Endodermal cell (in vitro differentiated cells): ENCODE results near the gene MYRF. TPM values are rescaled to one million over a fixed set of nuclear protein-coding genes. Genes with fewer than 3 reads are reported as not detected.
A peak's percentile ranks its signal among the peaks of the same experiment; 100 is the strongest.

Experiments
- DNase-seq: peaks from one replicate; pipeline ENCODE4 v3.0.0-alpha.2; 2017
- H3K27ac ChIP-seq: 2 replicates; pipeline ENCODE4 v1.5.1; 2013; ENCODE audit warnings: mild to moderate bottlenecking, low read depth, low read length, moderate library complexity
- H3K27me3 ChIP-seq: 2 replicates; pipeline ENCODE4 v1.6.1; 2013; ENCODE audit warnings: mild to moderate bottlenecking, low read length, moderate library complexity; ENCODE audit not compliant: insufficient read depth, control insufficient read depth, poor library complexity, severe bottlenecking
- H3K36me3 ChIP-seq: 2 replicates; pipeline ENCODE4 v1.7.0; 2013; ENCODE audit warnings: mild to moderate bottlenecking, low read length, moderate library complexity; ENCODE audit not compliant: control insufficient read depth, insufficient read depth
- H3K4me1 ChIP-seq: one replicate; pipeline ENCODE4 v1.7.0; 2013; ENCODE audit warnings: low read length; ENCODE audit not compliant: control insufficient read depth, insufficient read depth
- H3K4me3 ChIP-seq: 2 replicates; pipeline ENCODE4 v1.5.1; 2013; ENCODE audit warnings: mild to moderate bottlenecking, low read length, moderate library complexity
- H3K9ac ChIP-seq: 2 replicates; pipeline ENCODE4 v1.6.1; 2013; ENCODE audit warnings: mild to moderate bottlenecking, low read length, moderate library complexity; ENCODE audit not compliant: poor library complexity, severe bottlenecking; ENCODE audit errors: extremely low read depth
- H3K9me3 ChIP-seq: 2 replicates; pipeline ENCODE4 v1.6.1; 2013; ENCODE audit warnings: mild to moderate bottlenecking, low read length, moderate library complexity; ENCODE audit not compliant: control insufficient read depth
- H3K27ac Mint-ChIP-seq: 2 replicates; pipeline ENCODE4 v1.8.0; 2020; ENCODE audit warnings: mixed read lengths
- H3K27me3 Mint-ChIP-seq: 2 replicates; pipeline ENCODE4 v1.8.0; 2021; ENCODE audit warnings: mild to moderate bottlenecking, mixed read lengths; ENCODE audit not compliant: insufficient read depth
- H3K36me3 Mint-ChIP-seq: 2 replicates; pipeline ENCODE4 v1.8.0; 2020; ENCODE audit warnings: low read depth, mixed read lengths
- H3K4me1 Mint-ChIP-seq: 2 replicates; pipeline ENCODE4 v1.8.0; 2020; ENCODE audit warnings: mixed read lengths
- H3K4me3 Mint-ChIP-seq: 2 replicates; pipeline ENCODE4 v1.8.0; 2020; ENCODE audit warnings: mild to moderate bottlenecking, moderate library complexity, mixed read lengths
- H3K9me3 Mint-ChIP-seq: 2 replicates; pipeline ENCODE4 v1.8.0; 2020; ENCODE audit warnings: mild to moderate bottlenecking, mixed read lengths
- CTCF ChIP-seq: fragments of 200-600 bp; sonication (generic); conservative IDR thresholded peaks from 2 replicates; pipeline ENCODE4 v1.5.0; 2021; ENCODE audit warnings: antibody characterized with exemption, mild to moderate bottlenecking
- WGBS, 2 experiments: methylation state at CpG; one replicate each; pipeline versions ENCODE4 v1.1.5 to v1.1.7; 2013; ENCODE audit warnings: missing lambda C conversion rate in 2 of 2, mixed read lengths in 1 of 2; ENCODE audit not compliant: insufficient coverage in 1 of 2, insufficient read length in 1 of 2; 5-methylcytosine and 5-hydroxymethylcytosine counted together
- total RNA-seq, 2 donors: library from RNA; stranded (reverse); fragmentation: NEBNext Ultra II Directional in 1 of 2; extraction: Animal tissue kit (Norgen Biotek cat#: 25700) in 1 of 2; gene quantifications; 2 replicates in 1 of 2; 3 replicates in 1 of 2; pipeline ENCODE4 v1.2.1, GENCODE V29; 2021

MYRF gene
- total RNA-seq, 2 donors from 2014 or later = 30.3 to 61.7 TPM

DNA sequence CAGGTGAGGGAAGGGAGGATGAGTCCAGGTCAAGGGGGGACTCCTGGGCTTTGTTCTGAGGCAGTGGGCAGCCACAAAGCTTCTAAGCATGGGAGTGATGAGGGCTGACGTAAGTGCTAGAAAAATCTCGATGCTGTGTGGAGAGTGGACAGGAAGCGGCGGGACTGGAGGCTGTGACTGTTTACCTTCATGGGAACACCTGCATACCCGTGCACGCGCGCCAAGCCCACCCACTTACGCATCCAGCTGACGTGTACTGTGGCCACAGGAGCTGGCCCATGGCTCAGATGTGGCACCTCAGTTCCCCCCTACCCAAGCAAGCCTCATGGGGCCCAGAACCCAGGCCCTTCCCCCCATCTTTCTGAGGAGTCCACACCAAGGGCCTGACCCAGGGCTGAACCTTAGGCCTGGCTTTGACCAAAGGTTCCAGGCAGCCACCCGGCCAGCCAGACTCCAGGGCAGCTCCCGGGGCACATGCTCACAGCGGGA lies 14.0 kb downstream of the MYRF start:
- Mint-ChIP-seq H3K27me3 (no peaks in the 10 kb centered on the region), H3K27ac (peak overlapping the region; percentile 26), H3K4me3 (no peak overlapping the region), H3K4me1 (peaks cover 14% of the 10 kb centered on the region), H3K9me3 (no peaks in the 10 kb centered on the region), H3K36me3 (no peaks in the 10 kb centered on the region)
- no peak overlapping the region for H3K27ac ChIP-seq
- H3K4me3 ChIP-seq = no peak overlapping the region
- H3K4me1 ChIP-seq = peaks cover 2% of the 10 kb centered on the region
- H3K9me3 ChIP-seq = no peaks in the 10 kb centered on the region
- no peak for DNase-seq
- no peaks in the 10 kb centered on the region for H3K36me3 ChIP-seq
- WGBS, 2 experiments = 93 to 95% methylated on average over 9 to 13 of the region's 13 CpGs
- H3K9ac ChIP-seq = no peak overlapping the region
- TF ChIP-seq CTCF = no peak
- no peaks in the 10 kb centered on the region for H3K27me3 ChIP-seq

- Mint-ChIP-seq H3K4me3 (no peak overlapping the region), H3K4me1 (peaks cover 7% of the 10 kb centered on the region), H3K27me3 (no peaks in the 10 kb centered on the region), H3K9me3 (no peaks in the 10 kb centered on the region), H3K27ac (peak overlapping the region; percentile 12), H3K36me3 (no peaks in the 10 kb centered on the region)
- Histone ChIP-seq H3K27me3 (no peaks in the 10 kb centered on the region), H3K4me1 (peaks cover 2% of the 10 kb centered on the region), H3K4me3 (no peak overlapping the region), H3K9me3 (no peaks in the 10 kb centered on the region), H3K27ac (no peak overlapping the region), H3K9ac (no peak overlapping the region), H3K36me3 (no peaks in the 10 kb centered on the region)
- no peak for DNase-seq
- WGBS, 2 experiments = 86 to 98% methylated on average over 7 to 11 of the region's 11 CpGs
- TF ChIP-seq CTCF = no peak
Measured at GRCh38 chr11:61768376-61769076, 16.1 kb downstream of the MYRF start.

GRCh38 chr11:61769169-61769920 lies 16.9 kb downstream of the MYRF start:
- WGBS, 2 experiments = 83 to 89% methylated on average over 9 to 33 of the region's 33 CpGs
- H3K27me3 ChIP-seq = no peaks in the 10 kb centered on the region
- TF ChIP-seq CTCF = peak; percentile 72
- no peak overlapping the region for H3K9ac ChIP-seq
- Mint-ChIP-seq H3K27ac (peak overlapping the region; percentile 44), H3K4me1 (peaks cover 7% of the 10 kb centered on the region), H3K9me3 (no peaks in the 10 kb centered on the region), H3K4me3 (no peak overlapping the region), H3K36me3 (no peaks in the 10 kb centered on the region), H3K27me3 (no peaks in the 10 kb centered on the region)
- no peaks in the 10 kb centered on the region for H3K4me1 ChIP-seq
- H3K36me3 ChIP-seq = no peaks in the 10 kb centered on the region
- DNase-seq = no peak
- H3K27ac ChIP-seq = no peak overlapping the region
- no peaks in the 10 kb centered on the region for H3K9me3 ChIP-seq
- H3K4me3 ChIP-seq = no peak overlapping the region
